Testis (tissue), 2 donors: ENCODE measurements around the gene KIF23.

Source experiments
- POLR2A ChIP-seq: fragments of 450-650 bp; IDR thresholded peaks from one replicate; pipeline ENCODE4 v1.6.1; 2017; ENCODE audit warnings: antibody characterized with exemption, mild to moderate bottlenecking, moderate library complexity
- TF ChIP-seq, protein P1 (sequence below), 3 experiments: fragments of 450-650 bp in 2 of 3; fragments of 200-600 bp in 1 of 3; sonication (generic) in 1 of 3; IDR thresholded peaks; one replicate each; pipeline ENCODE4 v1.5.1; 2016 to 2019; ENCODE audit warnings: antibody characterized with exemption in 3 of 3, mild to moderate bottlenecking in 2 of 3, moderate library complexity in 1 of 3

DNA sequence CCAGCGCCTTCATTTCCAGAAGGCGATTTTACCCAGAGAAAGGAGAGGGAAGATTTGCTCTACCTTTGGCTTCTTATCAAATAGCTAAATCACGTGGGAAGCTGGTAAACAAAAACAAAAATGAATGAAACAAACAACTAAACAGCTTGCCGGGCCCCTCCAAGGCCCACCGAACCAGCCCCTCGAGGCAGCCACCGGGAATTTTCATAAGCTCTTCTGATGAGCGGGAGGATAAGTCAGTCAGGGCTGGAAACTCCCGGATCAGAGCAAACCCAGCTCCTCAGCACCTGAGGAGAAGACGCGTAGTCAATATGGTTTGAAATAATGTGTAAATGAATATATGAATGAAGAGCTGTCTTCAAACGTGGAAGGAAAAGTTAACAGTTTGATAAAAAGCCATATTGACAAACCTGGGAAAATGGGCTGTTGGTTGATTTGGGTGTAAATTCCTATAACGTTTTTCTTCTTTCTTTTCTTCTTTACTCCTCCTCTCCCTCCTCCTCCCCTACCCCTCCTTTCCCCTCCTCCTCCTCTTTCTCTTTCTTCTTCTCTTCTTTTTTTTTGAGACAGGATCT is 49.1 kb downstream of the KIF23 start:
- TF ChIP-seq, protein P1, sequence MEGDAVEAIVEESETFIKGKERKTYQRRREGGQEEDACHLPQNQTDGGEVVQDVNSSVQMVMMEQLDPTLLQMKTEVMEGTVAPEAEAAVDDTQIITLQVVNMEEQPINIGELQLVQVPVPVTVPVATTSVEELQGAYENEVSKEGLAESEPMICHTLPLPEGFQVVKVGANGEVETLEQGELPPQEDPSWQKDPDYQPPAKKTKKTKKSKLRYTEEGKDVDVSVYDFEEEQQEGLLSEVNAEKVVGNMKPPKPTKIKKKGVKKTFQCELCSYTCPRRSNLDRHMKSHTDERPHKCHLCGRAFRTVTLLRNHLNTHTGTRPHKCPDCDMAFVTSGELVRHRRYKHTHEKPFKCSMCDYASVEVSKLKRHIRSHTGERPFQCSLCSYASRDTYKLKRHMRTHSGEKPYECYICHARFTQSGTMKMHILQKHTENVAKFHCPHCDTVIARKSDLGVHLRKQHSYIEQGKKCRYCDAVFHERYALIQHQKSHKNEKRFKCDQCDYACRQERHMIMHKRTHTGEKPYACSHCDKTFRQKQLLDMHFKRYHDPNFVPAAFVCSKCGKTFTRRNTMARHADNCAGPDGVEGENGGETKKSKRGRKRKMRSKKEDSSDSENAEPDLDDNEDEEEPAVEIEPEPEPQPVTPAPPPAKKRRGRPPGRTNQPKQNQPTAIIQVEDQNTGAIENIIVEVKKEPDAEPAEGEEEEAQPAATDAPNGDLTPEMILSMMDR (IDR thresholded peaks at IDR 0.05): no peak
- TF ChIP-seq POLR2A: no peak
